Measurements from ENCODE around the gene IFT74. TPM values are rescaled to one million over a fixed set of nuclear protein-coding genes. Genes with fewer than 3 reads are reported as not detected.

IFT74 gene
- total and polyA plus RNA-seq, 12 donors, result 5.8 to 13.4 (median 10.9) TPM

DNA sequence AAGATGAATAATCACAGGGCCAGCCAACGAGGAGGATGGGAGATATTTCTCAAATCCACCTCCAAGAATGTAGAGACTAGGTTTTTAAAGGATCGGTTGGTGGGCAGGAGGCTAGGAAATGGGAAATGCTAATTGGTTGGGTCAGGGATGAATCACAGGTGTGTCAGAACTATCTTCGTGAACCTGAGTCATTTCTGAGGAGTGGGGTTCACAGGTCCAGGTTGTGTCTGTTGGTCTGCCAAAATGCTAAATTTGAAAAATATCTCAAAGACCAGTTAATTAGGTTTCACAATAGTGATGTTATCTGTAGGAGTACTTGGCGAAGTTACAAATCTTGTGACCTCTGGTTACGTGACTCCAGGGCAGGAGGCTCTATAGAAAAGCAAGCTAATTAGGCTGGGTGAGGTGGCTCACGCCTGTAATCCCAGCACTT is 6.6 kb upstream of the IFT74 start:
- H3K36me3 ChIP-seq, result no peaks in the 10 kb centered on the region
- H3K4me3 ChIP-seq, result no peak overlapping the region
- no peak for ATAC-seq
- TF ChIP-seq, protein P1, sequence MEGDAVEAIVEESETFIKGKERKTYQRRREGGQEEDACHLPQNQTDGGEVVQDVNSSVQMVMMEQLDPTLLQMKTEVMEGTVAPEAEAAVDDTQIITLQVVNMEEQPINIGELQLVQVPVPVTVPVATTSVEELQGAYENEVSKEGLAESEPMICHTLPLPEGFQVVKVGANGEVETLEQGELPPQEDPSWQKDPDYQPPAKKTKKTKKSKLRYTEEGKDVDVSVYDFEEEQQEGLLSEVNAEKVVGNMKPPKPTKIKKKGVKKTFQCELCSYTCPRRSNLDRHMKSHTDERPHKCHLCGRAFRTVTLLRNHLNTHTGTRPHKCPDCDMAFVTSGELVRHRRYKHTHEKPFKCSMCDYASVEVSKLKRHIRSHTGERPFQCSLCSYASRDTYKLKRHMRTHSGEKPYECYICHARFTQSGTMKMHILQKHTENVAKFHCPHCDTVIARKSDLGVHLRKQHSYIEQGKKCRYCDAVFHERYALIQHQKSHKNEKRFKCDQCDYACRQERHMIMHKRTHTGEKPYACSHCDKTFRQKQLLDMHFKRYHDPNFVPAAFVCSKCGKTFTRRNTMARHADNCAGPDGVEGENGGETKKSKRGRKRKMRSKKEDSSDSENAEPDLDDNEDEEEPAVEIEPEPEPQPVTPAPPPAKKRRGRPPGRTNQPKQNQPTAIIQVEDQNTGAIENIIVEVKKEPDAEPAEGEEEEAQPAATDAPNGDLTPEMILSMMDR (IDR thresholded peaks at IDR 0.05), result no peak
- DNase-seq, result no peak
- peaks cover 0 to 28% (median 23%) of the 10 kb centered on the region in 9 donors for H3K4me1 ChIP-seq
- H3K27me3 ChIP-seq, result no peaks in the 10 kb centered on the region
- WGBS, 2 donors, result 74 to 78% methylated on average over 6 of the region's 6 CpGs
- H3K9me3 ChIP-seq, result no peaks in the 10 kb centered on the region
- intact Hi-C loops (cut with DNase I), result loop anchor here in 6 of 10 donors (5.0 to 10.0 kb wide), 3 partner anchors 52 to 57 kb away; partner anchors contain the start of gene CAAP1 (in 5 of the 6)
- no peak overlapping the region for H3K27ac ChIP-seq

DNA sequence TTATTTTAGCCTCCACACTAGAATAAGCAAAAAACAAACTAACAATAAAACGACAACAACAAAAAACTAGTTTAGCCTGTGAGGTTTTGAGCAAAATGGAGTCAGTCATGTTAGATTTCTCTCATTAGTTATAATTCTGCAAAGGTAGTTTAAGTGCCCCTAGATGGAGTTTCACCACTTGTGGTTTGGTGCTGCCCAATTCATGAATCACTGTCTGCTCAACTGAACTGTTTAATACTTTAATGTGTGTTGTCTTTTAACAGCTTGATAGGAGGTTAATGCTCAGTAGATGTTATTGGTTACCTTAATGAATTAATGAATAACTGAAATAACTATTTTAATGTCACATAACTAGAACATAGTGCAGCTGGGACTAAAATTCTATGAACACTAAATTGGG is 5.7 kb upstream of the IFT74 start:
- Histone ChIP-seq H3K4me1 (peaks cover 0 to 28% (median 20%) of the 10 kb centered on the region in 9 donors), H3K36me3 (no peaks in the 10 kb centered on the region), H3K4me3 (no peak overlapping the region), H3K27ac (no peak overlapping the region), H3K27me3 (no peaks in the 10 kb centered on the region), H3K9me3 (no peaks in the 10 kb centered on the region)
- 90 to 91% methylated on average over 1 of the region's 1 CpG for WGBS, 2 donors
- TF ChIP-seq, protein P1 (IDR thresholded peaks at IDR 0.05), result no peak
- ATAC-seq (no peak), DNase-seq (no peak)
- intact Hi-C loops (cut with DNase I), result loop anchor here in 1 of 10 donors (10.0 kb wide), 1 partner anchor 56 kb away; the partner anchor contains the start of gene CAAP1

DNA sequence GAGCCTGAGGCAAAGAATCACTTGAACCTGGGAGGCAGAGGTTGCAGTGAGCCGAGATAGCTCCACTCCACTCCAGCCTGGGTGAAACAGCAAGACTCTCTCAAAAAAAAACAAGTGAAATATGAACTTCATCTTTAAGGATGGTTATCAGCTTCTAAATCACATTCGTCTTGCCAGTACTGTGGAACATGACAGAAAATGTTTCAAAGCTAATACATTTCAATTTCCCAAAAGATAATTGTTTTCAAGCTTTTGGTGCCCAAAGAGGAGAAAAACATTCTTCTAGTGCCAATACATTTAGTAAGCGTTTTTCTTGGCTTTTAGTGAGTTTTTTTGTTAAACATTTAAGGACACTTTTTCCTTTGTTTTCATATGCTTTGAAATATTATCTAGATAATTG is 4.4 kb upstream of the IFT74 start:
- intact Hi-C loops (cut with DNase I), result loop anchor here in 1 of 10 donors (10.0 kb wide), 1 partner anchor 57 kb away; the partner anchor contains the start of gene CAAP1
- no peak overlapping the region for H3K4me3 ChIP-seq
- ATAC-seq (no peak), DNase-seq (no peak)
- H3K4me1 ChIP-seq, result peaks cover 0 to 23% (median 17%) of the 10 kb centered on the region in 9 donors
- no peaks in the 10 kb centered on the region for H3K27me3 ChIP-seq
- H3K27ac ChIP-seq, result no peak overlapping the region
- no peaks in the 10 kb centered on the region for H3K36me3 ChIP-seq
- TF ChIP-seq, protein P1 (IDR thresholded peaks at IDR 0.05), result no peak
- no peaks in the 10 kb centered on the region for H3K9me3 ChIP-seq
- 83 to 86% methylated on average over 3 of the region's 3 CpGs for WGBS, 2 donors

DNA sequence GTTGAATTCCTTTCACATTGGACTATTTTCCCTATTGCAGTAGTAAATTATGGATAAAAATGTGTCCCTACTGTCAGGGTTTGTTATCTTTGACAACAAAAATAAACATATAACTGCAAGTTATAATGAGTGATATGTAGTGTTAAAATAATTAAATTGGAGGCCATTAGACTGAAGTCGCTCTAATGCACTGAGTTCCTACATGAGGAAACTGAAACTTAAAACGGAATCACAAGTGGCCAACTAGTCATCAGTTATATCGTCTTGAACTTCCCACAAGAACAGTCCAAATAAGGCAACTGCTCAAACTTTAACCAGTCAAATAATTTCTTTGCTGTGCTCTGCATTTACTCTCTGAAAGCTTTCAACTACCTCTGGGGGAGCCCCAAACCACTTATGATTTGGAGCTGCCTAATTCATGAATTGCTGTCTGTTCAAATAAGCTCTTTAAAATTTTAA is 2.1 kb upstream of the IFT74 start:
- Histone ChIP-seq H3K4me1 (peaks cover 0 to 26% (median 18%) of the 10 kb centered on the region in 9 donors), H3K27me3 (no peaks in the 10 kb centered on the region), H3K9me3 (no peaks in the 10 kb centered on the region), H3K4me3 (no peak overlapping the region), H3K36me3 (no peaks in the 10 kb centered on the region), H3K27ac (peak overlapping the region in 2 of 10 donors; percentile 89)
- no peak for DNase-seq
- 79 to 82% methylated on average over 3 of the region's 3 CpGs for WGBS, 2 donors
- TF ChIP-seq, protein P1 (IDR thresholded peaks at IDR 0.05), result no peak
- no peak for ATAC-seq
- intact Hi-C loops (cut with DNase I), result loop anchor here in 1 of 10 donors (10.0 kb wide), 1 partner anchor 59 kb away; the partner anchor contains the start of gene CAAP1
